ENCODE results near the gene SGPL1. TPM values are rescaled to one million over a fixed set of nuclear protein-coding genes. Genes with fewer than 3 reads are reported as not detected.

SGPL1 gene
- total and polyA plus RNA-seq, 4 donors = 5.8 to 45.0 (median 19.1) TPM

Other genes starting within 250 kb of the SGPL1 start
- 1 to 10 TPM; 3.2 to 6.1 TPM for gene PRF1, start 213.2 kb upstream of the SGPL1 start, total RNA-seq
- 1 to 10 TPM; 1.3 to 6.1 TPM for gene PRF1, start 213.2 kb upstream of the SGPL1 start, polyA plus RNA-seq
- 1 to 10 TPM in 1 of 2 donors, under 1 TPM in 1; 0.62 to 2.4 TPM for gene ADAMTS14, start 143.4 kb upstream of the SGPL1 start, total RNA-seq
- gene ADAMTS14, start 143.4 kb upstream of the SGPL1 start, polyA plus RNA-seq = under 1 TPM; 0.08 to 0.13 TPM
- gene TBATA, start 30.6 kb upstream of the SGPL1 start, total RNA-seq = not detected
- gene TBATA, start 30.6 kb upstream of the SGPL1 start, polyA plus RNA-seq = not detected
- gene PCBD1, start 72.6 kb downstream of the SGPL1 start, total RNA-seq = 10 to 100 TPM; 46.0 to 49.1 TPM
- 10 to 100 TPM; 65.7 to 84.3 TPM for gene PCBD1, start 72.6 kb downstream of the SGPL1 start, polyA plus RNA-seq

Measured in aorta (tissue), 4 donors.